ENCODE measurements around the gene PLEKHG5. TPM values are rescaled to one million over a fixed set of nuclear protein-coding genes. Genes with fewer than 3 reads are reported as not detected.
A peak's percentile ranks its signal among the peaks of the same experiment; 100 is the strongest.
"Not testable (repeated sequence)": the region's sequence is repeated elsewhere in the genome, so short reads cannot be mapped to it uniquely, and the experiment has no call there.

Gene PLEKHG5
- total and polyA plus RNA-seq, 3 experiments from 2014 or later, result 1.0 to 2.6 (median 2.2) TPM

DNA sequence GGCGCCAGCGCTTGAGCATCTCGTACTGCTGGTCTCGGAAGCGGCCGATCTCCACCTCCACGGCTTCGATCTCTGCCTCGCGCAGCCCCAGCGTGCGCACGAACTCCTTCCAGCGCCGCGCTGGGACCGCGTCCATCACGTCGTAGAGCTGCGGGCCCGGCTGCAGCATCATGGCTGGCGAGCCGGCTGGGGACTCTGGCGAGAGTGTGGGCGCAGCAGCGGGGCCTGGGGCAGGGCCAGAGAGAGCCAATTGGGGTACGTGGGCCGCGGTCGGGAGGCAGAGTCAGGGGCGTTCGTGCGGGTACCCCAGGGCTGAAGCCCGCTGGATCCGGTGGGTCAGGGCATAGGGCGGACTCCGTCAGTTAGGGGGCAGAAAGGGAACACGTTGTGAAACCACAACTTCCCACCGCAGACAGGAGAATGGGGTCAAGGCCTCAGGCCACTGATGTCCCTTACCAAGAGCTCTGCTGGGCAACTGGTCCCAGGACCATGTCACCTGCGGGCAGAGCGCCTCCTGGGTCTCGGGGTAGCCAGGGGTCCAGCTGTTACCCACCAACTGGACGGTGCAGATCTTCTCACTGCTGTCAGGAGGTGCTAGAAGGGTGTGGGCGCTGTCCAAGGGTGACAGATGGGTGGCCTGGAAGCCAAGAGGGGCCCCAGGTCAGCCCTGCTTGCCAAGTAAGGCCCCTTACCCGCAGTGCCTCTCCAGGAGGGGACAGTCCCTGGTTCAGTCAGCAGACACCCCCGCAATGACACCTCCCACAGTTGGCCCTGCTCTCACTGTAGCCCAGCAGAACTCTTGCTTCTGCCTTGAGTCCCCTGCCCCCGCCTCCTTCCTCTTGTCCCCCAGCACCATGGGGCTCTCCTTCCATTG, 29.7 kb downstream of the PLEKHG5 start:
- peak overlapping the region; percentile 30 to 98 (median 54) for H3K4me3 Mint-ChIP-seq
- H3K27ac ChIP-seq (ENCODE audit: low read depth, low read length), result no peak overlapping the region

DNA sequence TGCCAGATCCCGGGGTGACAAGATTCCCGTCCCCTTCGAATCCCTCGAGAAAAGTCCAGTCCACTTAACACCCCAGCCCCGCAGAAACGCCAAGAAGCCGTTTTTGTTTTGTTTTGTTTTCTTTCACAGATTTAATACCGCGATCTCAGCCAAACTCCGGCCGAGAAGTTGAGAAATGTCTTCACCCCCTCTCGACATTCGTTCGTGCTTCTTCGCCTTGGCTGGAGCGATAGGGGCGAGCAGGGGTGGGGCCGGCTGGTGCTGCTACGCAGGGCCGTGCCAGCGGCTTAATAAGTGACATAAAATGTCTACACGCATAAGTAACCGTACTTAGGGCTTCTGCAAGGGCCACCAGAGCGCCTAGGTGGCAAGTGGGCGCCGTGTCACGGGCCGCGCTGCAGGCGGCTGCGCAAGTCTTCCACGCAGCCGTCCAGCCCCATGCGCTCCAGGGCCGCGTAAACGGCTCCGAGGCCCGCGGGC, 30.4 kb downstream of the PLEKHG5 start:
- H3K9me3 Mint-ChIP-seq, result no peaks in the 10 kb centered on the region
- peaks cover 2 to 7% of the 10 kb centered on the region in 2 donors for H3K27me3 Mint-ChIP-seq
- POLR2A ChIA-PET, result interaction anchor here (0.6 to 1.9 kb wide), 6 partner anchors 9 to 324 kb away, joined by 3 to 21 read pairs (median 6); partner anchors contain the start of genes CAMTA1 and KLHL21
- no peak for DNase-seq
- peak overlapping the region; percentile 93 to 100 (median 98) for H3K27ac Mint-ChIP-seq
- peaks cover 9 to 48% (median 13%) of the 10 kb centered on the region in 3 donors for H3K36me3 Mint-ChIP-seq
- peaks cover 39 to 69% (median 50%) of the 10 kb centered on the region in 3 donors for H3K4me1 Mint-ChIP-seq
- Histone ChIP-seq H3K4me1 (ENCODE audit: insufficient read depth, low read length) (peaks cover 49% of the 10 kb centered on the region), H3K36me3 (ENCODE audit: insufficient read depth, low read length) (peaks cover 16% of the 10 kb centered on the region), H3K27ac (ENCODE audit: low read depth, low read length) (peak overlapping the region; percentile 84), H3K9me3 (ENCODE audit: low read length) (no peaks in the 10 kb centered on the region), H3K4me3 (ENCODE audit: low read length) (peak overlapping the region; percentile 66), H3K27me3 (ENCODE audit: insufficient read depth, low read length, poor library complexity, severe bottlenecking) (no peaks in the 10 kb centered on the region)
- CTCF ChIA-PET, result interaction anchor here (1.1 to 3.2 kb wide), 7 partner anchors 11 to 185 kb away, joined by 3 to 19 read pairs (median 8); no protein-coding TSS in a partner anchor
- peak overlapping the region; percentile 79 to 92 (median 89) for H3K4me3 Mint-ChIP-seq

More for the DNA sequence above, 29.7 kb downstream of the PLEKHG5 start:
- no peaks in the 10 kb centered on the region for H3K27me3 ChIP-seq (ENCODE audit: insufficient read depth, low read length, poor library complexity, severe bottlenecking)
- H3K36me3 ChIP-seq (ENCODE audit: insufficient read depth, low read length), result peaks cover 16% of the 10 kb centered on the region
- H3K9me3 ChIP-seq (ENCODE audit: low read length), result no peaks in the 10 kb centered on the region
- CTCF ChIA-PET, result interaction anchor here (0.8 to 2.7 kb wide), 5 partner anchors 13 to 28 kb away, joined by 3 to 15 read pairs (median 3); no protein-coding TSS in a partner anchor
- no peak for DNase-seq
- peaks cover 55% of the 10 kb centered on the region for H3K4me1 ChIP-seq (ENCODE audit: insufficient read depth, low read length)
- Mint-ChIP-seq H3K36me3 (peaks cover 9 to 46% (median 13%) of the 10 kb centered on the region in 3 donors), H3K27me3 (peaks cover 1 to 2% of the 10 kb centered on the region in 2 donors), H3K27ac (peak overlapping the region; percentile 65 to 100 (median 96)), H3K9me3 (no peaks in the 10 kb centered on the region), H3K4me1 (peaks cover 38 to 67% (median 50%) of the 10 kb centered on the region in 3 donors)
- POLR2A ChIA-PET, result interaction anchor here (0.6 kb wide), 1 partner anchor 69 kb away, joined by 3 read pairs; no protein-coding TSS in a partner anchor
- no peak overlapping the region for H3K4me3 ChIP-seq (ENCODE audit: low read length)

DNA sequence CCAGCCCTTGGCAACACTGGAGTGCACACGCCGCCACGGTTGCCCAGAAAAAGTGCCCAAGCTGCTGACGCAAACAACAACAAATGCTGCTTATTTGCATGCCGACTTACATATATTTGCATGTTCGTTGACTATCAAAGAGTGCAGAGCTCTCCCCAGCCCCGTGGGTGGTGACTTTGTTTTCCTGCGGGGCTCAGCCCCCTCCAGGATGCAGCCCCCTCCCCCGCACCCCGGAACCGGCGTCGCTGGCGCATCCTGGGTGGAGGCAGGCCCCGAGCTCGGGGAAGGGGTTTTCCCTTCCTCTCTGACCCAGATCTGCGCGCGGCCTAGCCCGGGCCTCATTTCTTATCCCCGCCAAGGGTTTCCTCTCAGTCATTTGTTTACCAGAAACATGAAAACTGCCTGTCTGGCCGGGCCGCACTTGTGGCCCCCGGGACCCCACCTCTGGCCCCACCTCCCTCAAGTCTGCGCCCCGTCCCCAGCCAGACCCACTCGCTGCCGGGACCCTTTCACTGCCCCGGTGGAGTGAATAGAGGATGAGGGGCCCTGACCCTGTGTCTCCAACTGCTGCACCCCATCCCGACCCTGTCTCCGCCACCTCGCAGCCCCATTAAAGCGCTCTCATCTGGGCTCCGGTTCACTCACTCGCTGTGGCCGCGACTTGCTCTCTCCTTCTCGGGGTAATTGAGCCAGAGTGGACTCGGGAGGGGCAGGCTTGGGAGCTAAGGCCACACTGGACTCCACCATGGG, 31.0 kb downstream of the PLEKHG5 start:
- ChIA-PET POLR2A (interaction anchor here (0.6 to 1.9 kb wide), 8 partner anchors 10 to 324 kb away, joined by 3 to 21 read pairs (median 4); partner anchors contain the start of genes CAMTA1, KLHL21 and ZBTB48), CTCF (interaction anchor here (0.9 to 3.2 kb wide), 9 partner anchors 10 to 186 kb away, joined by 3 to 19 read pairs (median 8); no protein-coding TSS in a partner anchor)
- DNase-seq, result peak; percentile 86 to 93 (median 90)
- Mint-ChIP-seq H3K27me3 (peaks cover 2 to 7% of the 10 kb centered on the region in 2 donors), H3K4me3 (peak overlapping the region; percentile 79 to 92 (median 89)), H3K9me3 (no peaks in the 10 kb centered on the region), H3K27ac (peak overlapping the region; percentile 93 to 100 (median 98)), H3K36me3 (peaks cover 9 to 47% (median 13%) of the 10 kb centered on the region in 3 donors), H3K4me1 (peaks cover 39 to 73% (median 50%) of the 10 kb centered on the region in 3 donors)
- no peaks in the 10 kb centered on the region for H3K27me3 ChIP-seq (ENCODE audit: insufficient read depth, low read length, poor library complexity, severe bottlenecking)
- H3K4me1 ChIP-seq (ENCODE audit: insufficient read depth, low read length), result peaks cover 49% of the 10 kb centered on the region
- H3K36me3 ChIP-seq (ENCODE audit: insufficient read depth, low read length), result peaks cover 16% of the 10 kb centered on the region
- H3K27ac ChIP-seq (ENCODE audit: low read depth, low read length), result peak overlapping the region; percentile 84
- H3K9me3 ChIP-seq (ENCODE audit: low read length), result no peaks in the 10 kb centered on the region
- H3K4me3 ChIP-seq (ENCODE audit: low read length), result peak overlapping the region; percentile 66

DNA sequence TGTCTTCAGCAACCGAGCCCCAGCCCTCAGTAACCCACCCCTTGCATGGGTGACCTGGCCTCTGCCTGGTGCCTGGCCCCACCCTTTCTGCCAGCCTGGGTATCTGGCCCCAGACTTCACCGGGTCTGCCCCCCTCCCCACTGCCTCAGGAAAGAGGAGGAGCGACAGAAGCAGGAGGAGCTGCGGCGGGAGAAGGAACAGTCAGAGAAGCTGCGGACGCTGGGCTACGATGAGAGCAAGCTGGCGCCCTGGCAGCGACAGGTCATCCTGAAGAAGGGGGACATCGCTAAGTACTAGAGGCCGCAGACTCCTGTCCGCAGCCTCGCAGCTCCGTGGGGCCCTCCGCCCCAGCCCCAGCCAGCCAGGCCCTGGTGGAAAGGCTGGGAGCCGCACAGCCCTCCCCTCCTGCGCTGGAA, 31.6 kb downstream of the PLEKHG5 start:
- Histone ChIP-seq H3K4me1 (ENCODE audit: insufficient read depth, low read length) (peaks cover 47% of the 10 kb centered on the region), H3K36me3 (ENCODE audit: insufficient read depth, low read length) (peaks cover 16% of the 10 kb centered on the region), H3K27ac (ENCODE audit: low read depth, low read length) (peak overlapping the region; percentile 60), H3K4me3 (ENCODE audit: low read length) (peak overlapping the region; percentile 36), H3K9me3 (ENCODE audit: low read length) (no peaks in the 10 kb centered on the region), H3K27me3 (ENCODE audit: insufficient read depth, low read length, poor library complexity, severe bottlenecking) (no peaks in the 10 kb centered on the region)
- peak overlapping the region; percentile 79 to 92 (median 89) for H3K4me3 Mint-ChIP-seq
- ChIA-PET CTCF (interaction anchor here (0.9 to 3.2 kb wide), 8 partner anchors 9 to 187 kb away, joined by 3 to 19 read pairs (median 8); no protein-coding TSS in a partner anchor), POLR2A (interaction anchor here (0.9 to 1.9 kb wide), 7 partner anchors 11 to 325 kb away, joined by 3 to 21 read pairs (median 4); partner anchors contain the start of genes CAMTA1, KLHL21 and ZBTB48)
- peaks cover 2 to 7% of the 10 kb centered on the region in 2 donors for H3K27me3 Mint-ChIP-seq
- H3K9me3 Mint-ChIP-seq, result no peaks in the 10 kb centered on the region
- peaks cover 39 to 73% (median 50%) of the 10 kb centered on the region in 3 donors for H3K4me1 Mint-ChIP-seq
- peaks cover 9 to 45% (median 13%) of the 10 kb centered on the region in 3 donors for H3K36me3 Mint-ChIP-seq
- peak overlapping the region; percentile 93 to 100 (median 98) for H3K27ac Mint-ChIP-seq
- peak; percentile 50 to 69 (median 58) for DNase-seq

DNA sequence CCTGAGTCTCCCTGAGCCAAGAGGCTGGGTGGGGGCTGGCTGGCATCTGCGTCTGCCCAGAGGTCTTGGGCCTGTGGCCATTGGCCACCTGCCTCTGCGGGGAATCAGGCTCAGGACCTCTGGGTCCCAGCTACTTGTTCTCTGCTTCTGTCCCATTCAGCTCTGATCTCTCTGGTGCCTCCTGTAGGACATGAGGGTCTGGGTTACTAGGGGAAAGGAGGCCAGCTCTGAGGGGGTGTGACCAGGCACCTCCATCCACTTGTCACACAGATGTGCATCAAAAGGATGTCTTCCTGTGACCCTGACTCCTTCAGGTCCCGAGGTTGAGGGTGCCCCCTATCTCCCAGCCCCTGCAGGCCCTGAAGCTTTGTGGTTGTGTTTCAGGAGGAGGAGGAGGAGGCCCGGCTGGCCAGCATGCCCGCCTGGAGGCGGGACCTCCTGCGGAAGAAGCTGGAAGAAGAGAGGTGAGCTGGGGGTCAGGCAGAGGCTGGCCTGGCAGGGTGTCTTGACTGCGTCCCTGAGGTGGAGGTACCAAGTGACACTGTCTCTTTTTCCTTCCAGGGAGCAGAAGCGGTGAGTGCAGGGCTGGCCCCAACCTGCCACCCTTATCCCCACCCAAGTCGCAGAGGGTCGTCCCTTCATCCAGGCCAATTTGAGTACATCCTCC, 34.5 kb downstream of the PLEKHG5 start:
- ChIA-PET CTCF (interaction anchor here (0.9 to 1.4 kb wide), 5 partner anchors 10 to 34 kb away, joined by 3 to 5 read pairs (median 3); no protein-coding TSS in a partner anchor), POLR2A (interaction anchor here (0.6 to 1.2 kb wide), 3 partner anchors 9 to 194 kb away, joined by 3 to 6 read pairs (median 4); partner anchors contain the start of gene TNFRSF25)
- peaks cover 21% of the 10 kb centered on the region for H3K4me1 ChIP-seq (ENCODE audit: insufficient read depth, low read length)
- no peak overlapping the region for H3K4me3 ChIP-seq (ENCODE audit: low read length)
- Mint-ChIP-seq H3K27ac (peak overlapping the region in 3 of 8 donors; percentile 18 to 79 (median 65)), H3K4me1 (peaks cover 23 to 60% (median 29%) of the 10 kb centered on the region in 3 donors), H3K4me3 (peak overlapping the region in 3 of 7 donors; percentile 20 to 53 (median 48)), H3K9me3 (no peaks in the 10 kb centered on the region), H3K27me3 (peaks cover 10 to 24% of the 10 kb centered on the region in 2 donors), H3K36me3 (peaks cover 0 to 20% (median 0%) of the 10 kb centered on the region in 3 donors)
- H3K27me3 ChIP-seq (ENCODE audit: insufficient read depth, low read length, poor library complexity, severe bottlenecking), result no peaks in the 10 kb centered on the region
- H3K9me3 ChIP-seq (ENCODE audit: low read length), result no peaks in the 10 kb centered on the region
- peaks cover 3% of the 10 kb centered on the region for H3K36me3 ChIP-seq (ENCODE audit: insufficient read depth, low read length)
- no peak overlapping the region for H3K27ac ChIP-seq (ENCODE audit: low read depth, low read length)
- no peak for DNase-seq

DNA sequence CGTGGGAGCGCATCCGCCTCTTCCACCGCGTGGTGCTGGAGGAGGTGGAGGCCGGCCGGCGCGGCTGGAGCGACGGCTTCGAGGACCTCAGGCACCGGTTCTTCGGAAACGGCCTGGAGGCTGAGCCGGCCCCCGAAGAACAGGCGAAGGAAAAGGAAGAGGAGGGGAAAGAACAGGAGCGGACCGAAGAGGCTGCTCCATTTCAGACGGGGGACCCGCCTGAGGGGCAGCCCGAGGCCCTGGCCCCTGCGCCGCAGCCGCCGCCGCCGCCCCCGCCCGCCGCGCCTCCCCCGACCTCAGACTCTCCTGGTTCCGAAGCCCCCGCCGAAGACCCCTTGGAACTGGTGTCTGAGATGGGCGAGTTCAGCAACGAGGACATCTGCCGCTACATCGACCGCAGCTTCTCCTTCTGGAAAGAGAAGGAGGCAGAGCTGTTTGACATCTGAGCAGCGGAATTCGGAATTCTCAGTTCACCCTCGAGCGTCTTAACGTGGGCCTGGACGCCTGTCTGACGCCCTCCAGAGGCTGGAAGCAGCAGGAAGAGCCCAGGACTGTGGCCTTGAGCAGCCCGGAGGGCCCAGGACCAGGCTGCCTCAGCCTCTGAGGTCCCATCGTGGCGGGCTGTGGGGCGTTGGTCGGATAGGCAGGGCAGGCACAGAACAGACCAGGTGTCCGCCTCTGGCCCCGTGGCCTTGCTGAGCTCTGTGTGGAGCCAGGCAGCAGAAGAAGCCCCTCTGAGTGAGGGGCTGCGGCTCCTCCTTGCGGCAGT, 35.5 kb downstream of the PLEKHG5 start:
- CTCF ChIA-PET, result interaction anchor here (0.9 to 2.2 kb wide), 7 partner anchors 11 to 35 kb away, joined by 3 to 14 read pairs (median 4); partner anchors contain the start of gene PLEKHG5
- H3K4me3 ChIP-seq (ENCODE audit: low read length); DNase-seq; H3K27ac Mint-ChIP-seq; H3K27me3 ChIP-seq (ENCODE audit: insufficient read depth, low read length, poor library complexity, severe bottlenecking); H3K27ac ChIP-seq (ENCODE audit: low read depth, low read length); H3K9me3 ChIP-seq (ENCODE audit: low read length); H3K9me3 Mint-ChIP-seq; POLR2A ChIA-PET; H3K36me3 ChIP-seq (ENCODE audit: insufficient read depth, low read length): not testable (repeated sequence)
- peaks cover 15 to 28% of the 10 kb centered on the region in 2 donors for H3K27me3 Mint-ChIP-seq
- H3K4me1 ChIP-seq (ENCODE audit: insufficient read depth, low read length), result peaks cover 11% of the 10 kb centered on the region
- H3K4me1 Mint-ChIP-seq, result peaks cover 20 to 51% (median 27%) of the 10 kb centered on the region in 3 donors
- H3K36me3 Mint-ChIP-seq, result peaks cover 0 to 13% (median 0%) of the 10 kb centered on the region in 3 donors
- H3K4me3 Mint-ChIP-seq, result peak overlapping the region in 2 of 7 donors; percentile 4 to 32

Measured in CD8-positive, alpha-beta memory T cell (primary cell).